GM18511 (cell line): ENCODE results near the gene ESYT2.

ENCODE experiments used
- ATAC-seq: cut with Tn5 transposase; IDR thresholded peaks from one replicate; pipeline ENCODE4 v1.9.1; 2021; ENCODE audit warnings: mild to moderate bottlenecking, moderate library complexity; ENCODE audit not compliant: unreplicated experiment

The ESYT2 gene

GRCh38 chr7:158827411-158828132 lies 1.7 kb downstream of the ESYT2 start:
- no peak for ATAC-seq

GRCh38 chr7:158825628-158826289 lies 3.5 kb downstream of the ESYT2 start:
- ATAC-seq: no peak

- ATAC-seq: peak; percentile 75
These were observed 5.3 kb downstream of the ESYT2 start for GRCh38 chr7:158824028-158824427.

GRCh38 chr7:158821171-158822031 lies 7.9 kb downstream of the ESYT2 start:
- ATAC-seq: no peak

GRCh38 chr7:158820656-158821055 lies 8.7 kb downstream of the ESYT2 start:
- no peak for ATAC-seq

GRCh38 chr7:158819571-158820203 lies 9.6 kb downstream of the ESYT2 start:
- no peak for ATAC-seq

- peak; percentile 85 for ATAC-seq
These were observed 10.7 kb downstream of the ESYT2 start for GRCh38 chr7:158818325-158819213.

- ATAC-seq: no peak
These were observed 12.3 kb downstream of the ESYT2 start for GRCh38 chr7:158816995-158817394.

- ATAC-seq: no peak
These were observed 13.0 kb downstream of the ESYT2 start for GRCh38 chr7:158816271-158816670.

GRCh38 chr7:158815800-158816128 lies 13.5 kb downstream of the ESYT2 start:
- ATAC-seq: no peak

- no peak for ATAC-seq
These were observed 14.1 kb downstream of the ESYT2 start for GRCh38 chr7:158815083-158815799.

GRCh38 chr7:158814637-158815036 lies 14.7 kb downstream of the ESYT2 start:
- ATAC-seq: peak; percentile 33

- ATAC-seq: no peak
These were observed 16.6 kb downstream of the ESYT2 start for GRCh38 chr7:158812684-158813083.

- no peak for ATAC-seq
These were observed 17.4 kb downstream of the ESYT2 start for GRCh38 chr7:158811894-158812293.

GRCh38 chr7:158811461-158811860 lies 17.8 kb downstream of the ESYT2 start:
- no peak for ATAC-seq

- no peak for ATAC-seq
These were observed 18.5 kb downstream of the ESYT2 start for GRCh38 chr7:158810846-158811245.

GRCh38 chr7:158809596-158809995 lies 19.7 kb downstream of the ESYT2 start:
- peak; percentile 93 for ATAC-seq

GRCh38 chr7:158808126-158808525 lies 21.2 kb downstream of the ESYT2 start:
- ATAC-seq: no peak

GRCh38 chr7:158805937-158806336 lies 23.4 kb downstream of the ESYT2 start:
- no peak for ATAC-seq

GRCh38 chr7:158805414-158805813 lies 23.9 kb downstream of the ESYT2 start:
- no peak for ATAC-seq
